Measurements from ENCODE around the gene THAP12.
"Not testable (repeated sequence)": the region's sequence is repeated elsewhere in the genome, so short reads cannot be mapped to it uniquely, and the experiment has no call there.

The THAP12 gene

GRCh38 chr11:76327756-76328388 lies 53.1 kb downstream of the THAP12 start:
- H3K27me3 ChIP-seq (ENCODE audit: low read depth), result no peaks in the 10 kb centered on the region
- no peaks in the 10 kb centered on the region for H3K36me3 ChIP-seq (replicated peaks)
- no peak for DNase-seq (ENCODE audit: low spot score in 2 of 2)
- no peak overlapping the region for H3K4me3 ChIP-seq
- peaks cover 5% of the 10 kb centered on the region; the same call in 1 of the 2 replicates for H3K4me1 ChIP-seq
- in situ Hi-C loops (cut with MboI; ENCODE audit: low sequenced_read_pairs), result no loop called here
- H3K9me3 ChIP-seq, result no peaks in the 10 kb centered on the region

- H3K27me3 ChIP-seq (ENCODE audit: low read depth), result no peaks in the 10 kb centered on the region
- in situ Hi-C loops (cut with MboI; ENCODE audit: low sequenced_read_pairs), result no loop called here
- no peak overlapping the region for H3K4me3 ChIP-seq
- no peaks in the 10 kb centered on the region for H3K36me3 ChIP-seq (replicated peaks)
- DNase-seq (ENCODE audit: low spot score in 2 of 2), result no peak
- no peaks in the 10 kb centered on the region for H3K9me3 ChIP-seq
- peaks cover 5% of the 10 kb centered on the region; the same call in 1 of the 2 replicates for H3K4me1 ChIP-seq
Measured at GRCh38 chr11:76327202-76327601, 53.7 kb downstream of the THAP12 start.

GRCh38 chr11:76325185-76325584 lies 55.7 kb downstream of the THAP12 start:
- Histone ChIP-seq H3K4me1 (peaks cover 5% of the 10 kb centered on the region; the same call in 1 of the 2 replicates), H3K9me3 (no peaks in the 10 kb centered on the region), H3K4me3 (no peak overlapping the region), H3K36me3 (replicated peaks) (no peaks in the 10 kb centered on the region), H3K27me3 (ENCODE audit: low read depth) (no peaks in the 10 kb centered on the region)
- DNase-seq (ENCODE audit: low spot score in 2 of 2), result no peak
- in situ Hi-C loops (cut with MboI; ENCODE audit: low sequenced_read_pairs), result no loop called here

GRCh38 chr11:76323804-76324203 lies 57.1 kb downstream of the THAP12 start:
- no peaks in the 10 kb centered on the region for H3K27me3 ChIP-seq (ENCODE audit: low read depth)
- H3K4me1 ChIP-seq, result peaks cover 5% of the 10 kb centered on the region; the same call in 1 of the 2 replicates
- in situ Hi-C loops (cut with MboI; ENCODE audit: low sequenced_read_pairs), result loop anchor here (25.0 kb wide), 1 partner anchor 612 kb away; the partner anchor contains the start of gene MOGAT2
- no peaks in the 10 kb centered on the region for H3K9me3 ChIP-seq
- no peaks in the 10 kb centered on the region for H3K36me3 ChIP-seq (replicated peaks)
- DNase-seq (ENCODE audit: low spot score in 2 of 2), result no peak
- no peak overlapping the region for H3K4me3 ChIP-seq

- H3K36me3 ChIP-seq (replicated peaks); H3K27me3 ChIP-seq (ENCODE audit: low read depth); H3K9me3 ChIP-seq; H3K4me1 ChIP-seq; DNase-seq (ENCODE audit: low spot score in 2 of 2); H3K4me3 ChIP-seq: not testable (repeated sequence)
- in situ Hi-C loops (cut with MboI; ENCODE audit: low sequenced_read_pairs), result loop anchor here (25.0 kb wide), 1 partner anchor 611 kb away; the partner anchor contains the start of gene MOGAT2
Measured at GRCh38 chr11:76323375-76323774, 57.6 kb downstream of the THAP12 start.

GRCh38 chr11:76322942-76323341 lies 58.0 kb downstream of the THAP12 start:
- Histone ChIP-seq H3K4me1 (peaks cover 5% of the 10 kb centered on the region; the same call in 1 of the 2 replicates), H3K9me3 (no peaks in the 10 kb centered on the region), H3K27me3 (ENCODE audit: low read depth) (no peaks in the 10 kb centered on the region), H3K4me3 (no peak overlapping the region), H3K36me3 (replicated peaks) (no peaks in the 10 kb centered on the region)
- no peak for DNase-seq (ENCODE audit: low spot score in 2 of 2)
- in situ Hi-C loops (cut with MboI; ENCODE audit: low sequenced_read_pairs), result loop anchor here (25.0 kb wide), 1 partner anchor 611 kb away; the partner anchor contains the start of gene MOGAT2

- no peak overlapping the region for H3K4me3 ChIP-seq
- no peaks in the 10 kb centered on the region for H3K36me3 ChIP-seq (replicated peaks)
- H3K4me1 ChIP-seq, result peaks cover 5% of the 10 kb centered on the region; the same call in 1 of the 2 replicates
- no peaks in the 10 kb centered on the region for H3K9me3 ChIP-seq
- no peaks in the 10 kb centered on the region for H3K27me3 ChIP-seq (ENCODE audit: low read depth)
- no peak for DNase-seq (ENCODE audit: low spot score in 2 of 2)
- in situ Hi-C loops (cut with MboI; ENCODE audit: low sequenced_read_pairs), result loop anchor here (25.0 kb wide), 1 partner anchor 610 kb away; the partner anchor contains the start of gene MOGAT2
Measured at GRCh38 chr11:76322540-76322939, 58.4 kb downstream of the THAP12 start.

- Histone ChIP-seq H3K4me3 (no peak overlapping the region), H3K27me3 (ENCODE audit: low read depth) (no peaks in the 10 kb centered on the region), H3K36me3 (replicated peaks) (no peaks in the 10 kb centered on the region), H3K9me3 (no peaks in the 10 kb centered on the region), H3K4me1 (peaks cover 5% of the 10 kb centered on the region; the same call in 1 of the 2 replicates)
- in situ Hi-C loops (cut with MboI; ENCODE audit: low sequenced_read_pairs), result loop anchor here (25.0 kb wide), 1 partner anchor 610 kb away; the partner anchor contains the start of gene MOGAT2
- no peak for DNase-seq (ENCODE audit: low spot score in 2 of 2)
Measured at GRCh38 chr11:76321820-76322524, 59.0 kb downstream of the THAP12 start.

- no peaks in the 10 kb centered on the region for H3K36me3 ChIP-seq (replicated peaks)
- H3K9me3 ChIP-seq, result no peaks in the 10 kb centered on the region
- in situ Hi-C loops (cut with MboI; ENCODE audit: low sequenced_read_pairs), result loop anchor here (25.0 kb wide), 1 partner anchor 609 kb away; the partner anchor contains the start of gene MOGAT2
- no peak for DNase-seq (ENCODE audit: low spot score in 2 of 2)
- no peak overlapping the region for H3K4me3 ChIP-seq
- no peaks in the 10 kb centered on the region for H3K27me3 ChIP-seq (ENCODE audit: low read depth)
- peaks cover 5% of the 10 kb centered on the region; the same call in 1 of the 2 replicates for H3K4me1 ChIP-seq
Measured at GRCh38 chr11:76321340-76321739, 59.6 kb downstream of the THAP12 start.

GRCh38 chr11:76320929-76321328 lies 60.0 kb downstream of the THAP12 start:
- in situ Hi-C loops (cut with MboI; ENCODE audit: low sequenced_read_pairs), result loop anchor here (25.0 kb wide), 1 partner anchor 609 kb away; the partner anchor contains the start of gene MOGAT2
- Histone ChIP-seq H3K36me3 (replicated peaks) (no peaks in the 10 kb centered on the region), H3K27me3 (ENCODE audit: low read depth) (no peaks in the 10 kb centered on the region), H3K9me3 (no peaks in the 10 kb centered on the region), H3K4me3 (no peak overlapping the region), H3K4me1 (peaks cover 5% of the 10 kb centered on the region; the same call in 1 of the 2 replicates)
- DNase-seq (ENCODE audit: low spot score in 2 of 2), result no peak

- DNase-seq (ENCODE audit: low spot score in 2 of 2); H3K36me3 ChIP-seq (replicated peaks); H3K4me3 ChIP-seq; H3K27me3 ChIP-seq (ENCODE audit: low read depth); H3K9me3 ChIP-seq; H3K4me1 ChIP-seq: not testable (repeated sequence)
- in situ Hi-C loops (cut with MboI; ENCODE audit: low sequenced_read_pairs), result loop anchor here (25.0 kb wide), 1 partner anchor 607 kb away; the partner anchor contains the start of gene MOGAT2
Measured at GRCh38 chr11:76319798-76320197, 61.1 kb downstream of the THAP12 start.

- Histone ChIP-seq H3K9me3 (no peaks in the 10 kb centered on the region), H3K36me3 (replicated peaks) (no peaks in the 10 kb centered on the region), H3K4me3 (no peak overlapping the region), H3K4me1 (no peaks in the 10 kb centered on the region), H3K27me3 (ENCODE audit: low read depth) (no peaks in the 10 kb centered on the region)
- peak; percentile 71 to 91 for DNase-seq (ENCODE audit: low spot score in 2 of 2)
- in situ Hi-C loops (cut with MboI; ENCODE audit: low sequenced_read_pairs), result loop anchor here (25.0 kb wide), 1 partner anchor 607 kb away; the partner anchor contains the start of gene MOGAT2
Measured at GRCh38 chr11:76318744-76319384, 62.1 kb downstream of the THAP12 start.

- no peaks in the 10 kb centered on the region for H3K36me3 ChIP-seq (replicated peaks)
- H3K9me3 ChIP-seq, result no peaks in the 10 kb centered on the region
- in situ Hi-C loops (cut with MboI; ENCODE audit: low sequenced_read_pairs), result loop anchor here (25.0 kb wide), 1 partner anchor 605 kb away; the partner anchor contains the start of gene MOGAT2
- H3K27me3 ChIP-seq (ENCODE audit: low read depth), result no peaks in the 10 kb centered on the region
- no peaks in the 10 kb centered on the region for H3K4me1 ChIP-seq
- H3K4me3 ChIP-seq, result no peak overlapping the region
- no peak for DNase-seq (ENCODE audit: low spot score in 2 of 2)
Measured at GRCh38 chr11:76317296-76317695, 63.6 kb downstream of the THAP12 start.
